Loucy (cell line): ENCODE data around the gene GNA14.

ENCODE experiments used
- EZH2phosphoT487 ChIP-seq: fragments of 200-600 bp; IDR thresholded peaks from 2 replicates; pipeline ENCODE4 v1.6.1; 2018; ENCODE audit warnings: antibody characterized with exemption, mild to moderate bottlenecking, moderate library complexity, borderline replicate concordance
- TF ChIP-seq, protein P1 (sequence below): fragments of 200-600 bp; sonication (generic); conservative IDR thresholded peaks from 2 replicates; pipeline ENCODE4 v1.5.1; 2014; ENCODE audit warnings: mild to moderate bottlenecking, antibody characterized with exemption, low read length

DNA sequence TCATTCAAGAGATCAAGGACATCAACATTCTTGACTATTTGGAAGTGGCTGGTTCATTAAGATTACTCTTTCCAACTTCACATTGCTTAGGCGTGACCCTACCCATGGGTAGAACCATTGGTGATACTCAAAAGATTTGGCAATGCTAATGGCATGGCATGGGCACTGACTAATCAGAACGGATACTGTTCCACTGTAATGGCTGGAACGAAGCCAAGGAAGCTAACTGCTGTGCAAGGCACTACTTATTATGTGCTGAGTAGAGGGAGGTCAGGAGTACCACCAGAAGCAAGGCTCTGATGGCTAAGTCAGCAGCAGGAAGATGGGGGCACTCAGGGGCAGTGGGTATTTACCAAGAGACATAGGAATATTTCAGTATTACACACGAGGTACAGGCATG lies 31.9 kb downstream of the GNA14 start:
- TF ChIP-seq, protein P1, sequence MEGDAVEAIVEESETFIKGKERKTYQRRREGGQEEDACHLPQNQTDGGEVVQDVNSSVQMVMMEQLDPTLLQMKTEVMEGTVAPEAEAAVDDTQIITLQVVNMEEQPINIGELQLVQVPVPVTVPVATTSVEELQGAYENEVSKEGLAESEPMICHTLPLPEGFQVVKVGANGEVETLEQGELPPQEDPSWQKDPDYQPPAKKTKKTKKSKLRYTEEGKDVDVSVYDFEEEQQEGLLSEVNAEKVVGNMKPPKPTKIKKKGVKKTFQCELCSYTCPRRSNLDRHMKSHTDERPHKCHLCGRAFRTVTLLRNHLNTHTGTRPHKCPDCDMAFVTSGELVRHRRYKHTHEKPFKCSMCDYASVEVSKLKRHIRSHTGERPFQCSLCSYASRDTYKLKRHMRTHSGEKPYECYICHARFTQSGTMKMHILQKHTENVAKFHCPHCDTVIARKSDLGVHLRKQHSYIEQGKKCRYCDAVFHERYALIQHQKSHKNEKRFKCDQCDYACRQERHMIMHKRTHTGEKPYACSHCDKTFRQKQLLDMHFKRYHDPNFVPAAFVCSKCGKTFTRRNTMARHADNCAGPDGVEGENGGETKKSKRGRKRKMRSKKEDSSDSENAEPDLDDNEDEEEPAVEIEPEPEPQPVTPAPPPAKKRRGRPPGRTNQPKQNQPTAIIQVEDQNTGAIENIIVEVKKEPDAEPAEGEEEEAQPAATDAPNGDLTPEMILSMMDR, result no peak
- no peak for TF ChIP-seq EZH2phosphoT487
